OCI-LY3 (cell line): ENCODE data around the gene CLEC20A.

Experiments
- H2AFZ ChIP-seq: fragments of 200-600, 300-600 bp; shearing (Covaris generic); 2 replicates; pipeline ENCODE4 v1.6.0; 2014; ENCODE audit warnings: antibody characterized with exemption, low read depth, low read length
- H3K27ac ChIP-seq: fragments of 200-600, 300-600 bp; sonication (generic); 2 replicates; pipeline ENCODE4 v1.5.1; 2014; ENCODE audit warnings: mild to moderate bottlenecking, low read length, moderate library complexity, mixed read lengths
- H3K27me3 ChIP-seq: fragments of 200-600, 300-600 bp; sonication (generic); 2 replicates; pipeline ENCODE4 v1.6.1; 2014; ENCODE audit warnings: low read depth, low read length, mixed read lengths
- H3K36me3 ChIP-seq: fragments of 200-600, 300-600 bp; sonication (generic); replicated peaks from 2 replicates; pipeline ENCODE3; 2014; ENCODE audit warnings: low read depth, low read length, mixed read lengths
- H3K4me1 ChIP-seq: fragments of 300-600, 200-600 bp; sonication (generic); 2 replicates; pipeline ENCODE4 v1.6.1; 2014; ENCODE audit warnings: low read length, mixed read lengths
- H3K4me2 ChIP-seq: fragments of 200-600, 300-600 bp; sonication (generic); 2 replicates; pipeline ENCODE4 v1.6.1; 2014; ENCODE audit warnings: low read length, mixed read lengths
- H3K4me3 ChIP-seq: fragments of 300-600, 200-600 bp; sonication (generic); 2 replicates; pipeline ENCODE4 v1.5.1; 2014; ENCODE audit warnings: antibody characterized with exemption, mild to moderate bottlenecking, low read length, moderate library complexity
- H3K79me2 ChIP-seq: fragments of 300-600, 200-600 bp; shearing (Covaris generic); 2 replicates; pipeline ENCODE4 v1.6.1; 2014; ENCODE audit warnings: mild to moderate bottlenecking, low read length, mixed read lengths
- H3K9ac ChIP-seq: fragments of 300-600, 200-600 bp; shearing (Covaris generic); 2 replicates; pipeline ENCODE4 v1.6.0; 2014; ENCODE audit warnings: mild to moderate bottlenecking, low read length, moderate library complexity
- H3K9me3 ChIP-seq: fragments of 200-600, 300-600 bp; shearing (Covaris generic); 2 replicates; pipeline ENCODE4 v1.6.1; 2014; ENCODE audit warnings: low read length, mixed read lengths; ENCODE audit not compliant: insufficient read depth
- H4K20me1 ChIP-seq: fragments of 200-600, 300-600 bp; sonication (generic); 2 replicates; pipeline ENCODE4 v1.6.1; 2016; ENCODE audit warnings: low read length, mixed read lengths; ENCODE audit not compliant: insufficient read depth
- CTCF ChIP-seq: fragments of 200-600, 300-600 bp; sonication (generic); IDR thresholded peaks from 2 replicates; pipeline ENCODE4 v1.5.1; 2014; ENCODE audit warnings: antibody characterized with exemption, low read length, low read depth
- EZH2phosphoT487 ChIP-seq: fragments of 200-600 bp; shearing (Covaris generic); IDR thresholded peaks from 2 replicates; pipeline ENCODE4 v1.6.1; 2018; ENCODE audit warnings: antibody characterized with exemption, mixed run types, low read depth

CLEC20A gene

GRCh38 chr1:178512566-178513277, 16.0 kb upstream of the CLEC20A start, which contains the start of gene TEX35:
TSS of gene TEX35 (plus strand) at chr1:178513109. CDS start at chr1:178513189, 80 bp downstream.
- H3K4me1 ChIP-seq: no peaks in the 10 kb centered on the region
- H2AFZ ChIP-seq: no peak within 1 kb of the TSS
- TF ChIP-seq EZH2phosphoT487 (no peak), CTCF (no peak)
- no peaks in the 10 kb centered on the region for H3K27me3 ChIP-seq
- no peak within 1 kb of the TSS for H3K9ac ChIP-seq
- H3K9me3 ChIP-seq: no peaks in the 10 kb centered on the region
- H3K4me3 ChIP-seq: no peak within 1 kb of the TSS
- H3K27ac ChIP-seq: no peak within 1 kb of the TSS
- H3K4me2 ChIP-seq: no peak within 1 kb of the TSS
- no peaks in the 10 kb centered on the region for H4K20me1 ChIP-seq
- no peaks in the 10 kb centered on the region for H3K79me2 ChIP-seq
- no peaks in the 10 kb centered on the region for H3K36me3 ChIP-seq

DNA sequence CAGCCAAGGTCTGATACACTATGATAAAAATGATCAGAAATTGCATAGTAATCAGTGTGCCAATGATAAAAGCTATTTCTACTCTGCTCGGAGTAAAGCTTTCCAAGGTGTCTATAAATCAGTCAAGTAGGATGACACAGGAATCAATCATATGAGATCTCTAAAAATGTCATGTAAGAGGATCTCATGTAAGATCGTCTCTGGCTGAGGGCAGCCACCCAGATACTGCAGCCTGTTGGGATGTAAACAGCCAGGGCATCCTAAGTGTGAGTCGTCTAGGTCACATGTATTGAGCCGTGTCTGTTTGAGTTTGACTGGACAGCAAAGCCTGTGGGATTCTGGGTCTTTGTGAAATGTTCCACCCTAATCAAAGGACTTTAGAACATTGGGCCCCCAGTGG, 13.4 kb upstream of the CLEC20A start:
- Histone ChIP-seq H3K4me1 (no peaks in the 10 kb centered on the region), H3K36me3 (no peaks in the 10 kb centered on the region), H3K4me3 (no peak overlapping the region), H3K9ac (no peak overlapping the region), H4K20me1 (no peaks in the 10 kb centered on the region), H3K4me2 (no peak overlapping the region), H3K27me3 (no peaks in the 10 kb centered on the region), H3K27ac (no peak overlapping the region), H3K9me3 (no peaks in the 10 kb centered on the region), H3K79me2 (no peaks in the 10 kb centered on the region), H2AFZ (no peak overlapping the region)
- TF ChIP-seq EZH2phosphoT487: no peak

GRCh38 chr1:178509414-178510007, 12.7 kb upstream of the CLEC20A start:
- TF ChIP-seq CTCF: no peak
- H3K9ac ChIP-seq: no peak overlapping the region
- no peaks in the 10 kb centered on the region for H4K20me1 ChIP-seq
- no peak overlapping the region for H2AFZ ChIP-seq
- H3K36me3 ChIP-seq: no peaks in the 10 kb centered on the region
- H3K4me2 ChIP-seq: no peak overlapping the region
- H3K4me3 ChIP-seq: no peak overlapping the region
- no peaks in the 10 kb centered on the region for H3K79me2 ChIP-seq
- no peaks in the 10 kb centered on the region for H3K27me3 ChIP-seq
- H3K4me1 ChIP-seq: no peaks in the 10 kb centered on the region
- H3K9me3 ChIP-seq: no peaks in the 10 kb centered on the region
- no peak overlapping the region for H3K27ac ChIP-seq

GRCh38 chr1:178506669-178507068, 9.9 kb upstream of the CLEC20A start:
- H3K36me3 ChIP-seq: no peaks in the 10 kb centered on the region
- no peaks in the 10 kb centered on the region for H3K9me3 ChIP-seq
- H3K4me2 ChIP-seq: no peak overlapping the region
- H3K4me3 ChIP-seq: no peak overlapping the region
- no peak overlapping the region for H3K27ac ChIP-seq
- H2AFZ ChIP-seq: no peak overlapping the region
- no peaks in the 10 kb centered on the region for H4K20me1 ChIP-seq
- 0 out of 2 replicates have a peak, but pooled peaks cover under 1% of the 10 kb centered on the region for H3K4me1 ChIP-seq
- H3K9ac ChIP-seq: no peak overlapping the region
- no peak for TF ChIP-seq EZH2phosphoT487
- no peak for TF ChIP-seq CTCF
- H3K79me2 ChIP-seq: no peaks in the 10 kb centered on the region
- H3K27me3 ChIP-seq: no peaks in the 10 kb centered on the region
